NT2/D1 (cell line): ENCODE data around the gene TMEM116.
"Not testable (repeated sequence)": the region's sequence is repeated elsewhere in the genome, so short reads cannot be mapped to it uniquely, and the experiment has no call there.

Source experiments
- YY1 ChIP-seq: IDR thresholded peaks from 2 replicates; pipeline ENCODE4 v1.6.1; 2011; ENCODE audit not compliant: insufficient read length, insufficient read depth
- ZNF274 ChIP-seq: IDR thresholded peaks from 2 replicates; pipeline ENCODE4 v1.6.1; 2011; ENCODE audit warnings: mild to moderate bottlenecking, low read depth, low read length

GRCh38 chr12:111950961-111951676, 61.8 kb downstream of the TMEM116 start:
- not testable (repeated sequence) for TF ChIP-seq YY1, ZNF274
